ENCODE measurements around the gene UBE2I. TPM values are rescaled to one million over a fixed set of nuclear protein-coding genes. Genes with fewer than 3 reads are reported as not detected.

The UBE2I gene
- total and polyA plus RNA-seq, 7 donors, result 38.4 to 95.3 (median 54.5) TPM

DNA sequence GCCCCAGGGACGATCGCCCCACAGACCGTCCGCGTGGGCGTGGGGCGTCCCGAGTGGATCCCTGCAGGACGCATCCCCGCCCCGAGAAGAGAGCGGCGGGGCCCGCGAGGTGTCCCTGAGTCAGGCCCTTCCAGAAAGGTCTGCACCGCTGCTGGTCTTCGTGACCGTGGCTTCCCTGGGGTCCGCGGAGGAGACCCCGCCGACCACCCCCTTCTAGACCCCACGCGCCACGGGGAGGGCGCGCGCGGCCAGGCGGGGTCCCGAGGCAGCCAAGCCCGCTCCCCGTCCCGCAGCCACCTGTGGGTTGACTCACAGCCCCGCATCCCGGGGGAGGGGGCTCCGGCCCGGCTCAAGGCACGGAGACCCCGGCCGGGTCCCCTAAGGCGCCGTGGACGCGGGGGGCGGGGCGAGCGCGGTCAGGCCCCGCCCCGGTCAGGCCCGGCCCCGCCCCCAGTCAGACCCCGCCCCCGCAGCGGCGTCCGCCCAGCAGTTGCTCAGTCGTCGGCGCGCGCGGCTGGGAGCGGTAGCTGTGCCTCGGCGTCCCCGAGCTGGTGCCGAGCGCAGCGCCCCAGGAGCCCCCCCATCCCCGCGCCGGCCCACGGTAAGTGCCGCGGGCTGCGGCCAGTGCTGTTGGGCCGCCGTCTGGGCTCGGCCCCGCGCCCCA, 23.8 kb downstream of the UBE2I start, which contains the start of gene BAIAP3:
BAIAP3 (plus strand) TSS at position 497 of the 664 bp plus-strand sequence. CDS start 4,905 bp downstream, outside the sequence.
- WGBS, 2 donors, result 3 to 6% methylated on average over 83 of the region's 83 CpGs
- DNase-seq, result no peak
- peak within 1 kb of the TSS; percentile 14 to 41 (median 34) for H3K4me3 ChIP-seq

DNA sequence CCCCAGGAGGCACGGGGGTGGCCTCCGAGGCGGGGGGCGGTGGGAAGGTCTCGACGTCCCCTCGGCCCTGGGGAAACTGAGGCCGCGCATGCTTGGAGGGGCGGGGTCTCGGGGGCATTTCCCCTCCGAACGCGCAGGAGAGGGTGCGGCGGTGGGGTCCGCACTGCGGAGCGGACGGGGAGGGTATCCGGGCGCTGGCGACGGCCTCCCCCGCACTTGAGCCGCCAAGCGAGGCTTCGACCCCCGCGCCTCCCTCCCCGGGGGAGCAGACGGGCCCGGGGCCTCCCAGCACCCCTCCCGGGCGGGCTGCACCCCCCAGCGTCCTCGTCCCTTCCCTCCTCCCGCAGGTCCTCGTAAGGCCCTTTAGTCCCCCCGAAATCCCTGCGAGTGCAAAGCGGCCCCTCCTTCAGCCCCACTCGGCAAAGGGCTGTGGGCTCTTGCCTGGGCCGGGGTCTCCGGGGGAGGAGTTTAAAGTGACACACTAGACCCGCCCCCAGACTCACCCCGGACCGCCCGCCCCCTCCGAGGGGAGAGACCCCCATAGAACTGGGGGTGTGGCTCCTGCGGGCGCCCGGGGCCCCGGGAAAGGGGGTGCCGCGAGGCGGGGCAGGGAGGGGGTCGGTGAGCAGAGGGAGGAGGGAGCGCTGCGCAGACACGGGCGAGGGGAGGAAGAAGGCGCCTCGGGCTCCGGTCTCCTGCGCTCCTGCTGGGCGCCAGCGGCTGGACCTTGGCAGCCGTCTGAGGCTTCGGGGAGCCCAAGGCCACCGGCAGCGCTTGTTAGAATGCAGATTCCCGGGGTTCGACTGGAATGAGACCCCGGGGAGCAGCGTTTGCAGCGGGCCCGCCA, 24.6 kb downstream of the UBE2I start:
- Histone ChIP-seq H3K4me3 (peak overlapping the region in 3 of 4 donors; percentile 29 to 41 (median 40)), H3K27me3 (peaks cover 33 to 63% (median 51%) of the 10 kb centered on the region in 3 donors), H3K4me1 (peaks cover 0 to 34% (median 26%) of the 10 kb centered on the region in 4 donors), H3K27ac (no peak overlapping the region), H3K9me3 (peaks cover 0 to 5% (median 0%) of the 10 kb centered on the region in 4 donors), H3K36me3 (no peaks in the 10 kb centered on the region)
- WGBS, 2 donors, result 2 to 4% methylated on average over 78 of the region's 78 CpGs
- intact Hi-C loops (cut with DNase I), result no loop called here
- TF ChIP-seq POLR2A (IDR thresholded peaks at IDR 0.05) (no peak), EP300 (IDR thresholded peaks at IDR 0.05) (no peak), POLR2AphosphoS5 (IDR thresholded peaks at IDR 0.05) (no peak)
- TF ChIP-seq, protein P1, sequence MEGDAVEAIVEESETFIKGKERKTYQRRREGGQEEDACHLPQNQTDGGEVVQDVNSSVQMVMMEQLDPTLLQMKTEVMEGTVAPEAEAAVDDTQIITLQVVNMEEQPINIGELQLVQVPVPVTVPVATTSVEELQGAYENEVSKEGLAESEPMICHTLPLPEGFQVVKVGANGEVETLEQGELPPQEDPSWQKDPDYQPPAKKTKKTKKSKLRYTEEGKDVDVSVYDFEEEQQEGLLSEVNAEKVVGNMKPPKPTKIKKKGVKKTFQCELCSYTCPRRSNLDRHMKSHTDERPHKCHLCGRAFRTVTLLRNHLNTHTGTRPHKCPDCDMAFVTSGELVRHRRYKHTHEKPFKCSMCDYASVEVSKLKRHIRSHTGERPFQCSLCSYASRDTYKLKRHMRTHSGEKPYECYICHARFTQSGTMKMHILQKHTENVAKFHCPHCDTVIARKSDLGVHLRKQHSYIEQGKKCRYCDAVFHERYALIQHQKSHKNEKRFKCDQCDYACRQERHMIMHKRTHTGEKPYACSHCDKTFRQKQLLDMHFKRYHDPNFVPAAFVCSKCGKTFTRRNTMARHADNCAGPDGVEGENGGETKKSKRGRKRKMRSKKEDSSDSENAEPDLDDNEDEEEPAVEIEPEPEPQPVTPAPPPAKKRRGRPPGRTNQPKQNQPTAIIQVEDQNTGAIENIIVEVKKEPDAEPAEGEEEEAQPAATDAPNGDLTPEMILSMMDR (IDR thresholded peaks at IDR 0.05), result no peak
- DNase-seq, result no peak

More for the DNA sequence above, 23.8 kb downstream of the UBE2I start, which contains the start of gene BAIAP3:
- no peak for TF ChIP-seq EP300 (IDR thresholded peaks at IDR 0.05)
- TF ChIP-seq, protein P1 (IDR thresholded peaks at IDR 0.05), result no peak
- no peak for TF ChIP-seq POLR2A (IDR thresholded peaks at IDR 0.05)
- TF ChIP-seq POLR2AphosphoS5 (IDR thresholded peaks at IDR 0.05), result no peak
- Histone ChIP-seq H3K27ac (no peak within 1 kb of the TSS), H3K9me3 (peaks cover 0 to 5% (median 0%) of the 10 kb centered on the region in 4 donors), H3K27me3 (peaks cover 33 to 63% (median 51%) of the 10 kb centered on the region in 3 donors), H3K4me1 (peaks cover 0 to 34% (median 26%) of the 10 kb centered on the region in 4 donors), H3K36me3 (no peaks in the 10 kb centered on the region)
- intact Hi-C loops (cut with DNase I), result no loop called here

- Histone ChIP-seq H3K4me1 (peaks cover 0 to 34% (median 26%) of the 10 kb centered on the region in 4 donors), H3K27ac (no peak overlapping the region), H3K36me3 (no peaks in the 10 kb centered on the region), H3K27me3 (peaks cover 33 to 63% (median 51%) of the 10 kb centered on the region in 3 donors), H3K4me3 (no peak overlapping the region), H3K9me3 (peaks cover 0 to 5% (median 0%) of the 10 kb centered on the region in 4 donors)
- WGBS, 2 donors, result 32 to 34% methylated on average over 9 of the region's 9 CpGs
- DNase-seq, result no peak
- TF ChIP-seq POLR2AphosphoS5 (IDR thresholded peaks at IDR 0.05) (no peak), POLR2A (IDR thresholded peaks at IDR 0.05) (no peak), EP300 (IDR thresholded peaks at IDR 0.05) (no peak)
- TF ChIP-seq, protein P1 (IDR thresholded peaks at IDR 0.05), result no peak
- intact Hi-C loops (cut with DNase I), result no loop called here
Measured at GRCh38 chr16:1334739-1335138, 25.3 kb downstream of the UBE2I start.

DNA sequence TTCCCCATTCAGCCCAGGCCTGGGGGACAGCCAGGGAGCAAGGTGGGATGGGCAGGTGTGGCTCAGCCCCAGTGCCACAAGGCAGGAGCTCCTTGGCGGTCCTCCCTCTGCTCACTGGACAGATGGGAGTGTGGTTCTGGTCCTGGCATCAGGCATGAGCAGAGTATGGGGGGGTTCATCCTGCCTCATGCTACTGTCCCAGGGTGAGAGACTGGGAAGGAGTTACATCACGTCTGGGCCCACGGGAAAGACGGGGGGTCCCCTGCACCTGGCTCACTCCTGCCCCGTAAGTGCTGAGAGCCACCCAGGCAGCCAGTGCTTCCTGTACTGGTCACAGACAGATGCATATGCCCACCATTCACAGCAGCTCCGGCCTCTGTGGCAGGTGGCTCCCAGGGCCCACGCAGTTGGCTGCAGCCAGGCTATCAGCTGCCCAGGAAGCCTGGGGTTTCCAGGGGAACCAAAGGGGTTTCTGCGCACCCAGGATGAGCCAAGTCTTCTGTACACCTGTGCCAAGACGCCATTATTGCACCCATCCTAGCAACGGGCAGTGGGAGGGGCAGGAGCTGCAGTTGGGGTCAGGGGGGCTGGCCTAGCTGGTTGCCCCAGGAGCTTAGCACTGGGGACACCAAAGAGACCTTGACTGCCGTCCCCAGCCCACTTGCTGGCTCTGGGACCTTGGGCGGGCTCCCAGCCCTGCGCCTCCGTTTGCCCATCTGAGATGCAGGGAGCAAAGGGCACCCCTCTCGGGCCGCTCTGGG, 26.0 kb downstream of the UBE2I start:
- TF ChIP-seq POLR2AphosphoS5 (IDR thresholded peaks at IDR 0.05) (no peak), EP300 (IDR thresholded peaks at IDR 0.05) (no peak), POLR2A (IDR thresholded peaks at IDR 0.05) (no peak)
- TF ChIP-seq, protein P1 (IDR thresholded peaks at IDR 0.05), result no peak
- DNase-seq, result no peak
- peaks cover 0 to 5% (median 0%) of the 10 kb centered on the region in 4 donors for H3K9me3 ChIP-seq
- H3K27ac ChIP-seq, result no peak overlapping the region
- peaks cover 0 to 34% (median 26%) of the 10 kb centered on the region in 4 donors for H3K4me1 ChIP-seq
- peaks cover 33 to 63% (median 51%) of the 10 kb centered on the region in 3 donors for H3K27me3 ChIP-seq
- no peaks in the 10 kb centered on the region for H3K36me3 ChIP-seq
- H3K4me3 ChIP-seq, result no peak overlapping the region
- WGBS, 2 donors, result 19 to 36% methylated on average over 16 of the region's 16 CpGs
- intact Hi-C loops (cut with DNase I), result no loop called here
